HG03103 (cell line): ENCODE measurements around the gene ZNF714.

Experiments used
- ATAC-seq: cut with Tn5 transposase; IDR thresholded peaks from one replicate; pipeline ENCODE4 v1.9.1; 2021; ENCODE audit warnings: low read depth; ENCODE audit not compliant: unreplicated experiment

Gene ZNF714

DNA sequence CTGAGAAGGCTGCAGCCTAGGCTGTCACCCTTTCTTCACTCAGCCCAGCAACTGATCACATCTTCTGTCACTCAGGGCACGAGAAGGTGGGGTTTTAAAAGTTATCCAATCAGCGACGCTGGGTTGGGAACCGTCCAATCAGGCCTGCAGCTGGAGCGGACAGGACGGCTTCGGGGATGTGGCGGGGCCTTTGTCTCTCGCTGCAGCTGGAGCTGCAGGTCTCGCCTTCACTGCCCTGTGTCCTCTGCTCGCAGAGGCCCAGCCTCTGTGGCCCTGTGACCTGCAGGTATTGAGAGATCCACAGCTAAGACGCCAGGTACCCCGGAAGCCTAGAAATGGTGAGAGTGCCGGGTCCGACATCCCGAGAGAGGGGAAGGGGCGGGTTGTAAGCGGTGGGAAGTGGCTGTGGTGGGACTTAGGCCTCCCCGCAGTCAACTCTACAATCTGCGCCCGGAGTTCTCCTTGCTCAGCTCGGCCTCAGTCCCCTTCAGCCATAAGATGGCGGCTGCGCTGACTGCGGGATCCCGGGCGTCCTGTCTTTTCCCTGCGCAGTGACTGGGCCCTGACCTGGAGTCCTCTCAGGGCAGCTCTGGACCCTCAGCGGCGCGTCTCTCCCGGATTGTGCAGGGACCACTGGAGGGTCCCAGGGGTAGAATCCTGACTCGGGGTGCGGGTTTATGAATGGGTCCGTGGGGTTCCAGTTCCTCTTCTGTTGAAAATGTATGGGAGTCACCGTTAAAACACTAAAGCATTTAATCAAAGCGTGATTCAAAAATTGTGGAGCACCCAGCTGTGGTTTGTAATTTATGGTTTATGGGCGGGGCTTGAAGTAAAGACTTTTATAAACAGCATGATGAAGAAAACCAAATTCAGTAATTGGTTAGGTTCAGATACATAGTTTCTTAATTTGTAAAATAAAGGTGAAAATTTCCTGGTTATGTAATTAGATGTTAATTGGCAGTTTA lies at the start of gene ZNF714:
Gene ZNF714, plus strand, starts transcription at position 193 of the 965 bp plus-strand sequence. CDS start 16,066 bp downstream, outside the sequence.
- ATAC-seq = peak; percentile 95

DNA sequence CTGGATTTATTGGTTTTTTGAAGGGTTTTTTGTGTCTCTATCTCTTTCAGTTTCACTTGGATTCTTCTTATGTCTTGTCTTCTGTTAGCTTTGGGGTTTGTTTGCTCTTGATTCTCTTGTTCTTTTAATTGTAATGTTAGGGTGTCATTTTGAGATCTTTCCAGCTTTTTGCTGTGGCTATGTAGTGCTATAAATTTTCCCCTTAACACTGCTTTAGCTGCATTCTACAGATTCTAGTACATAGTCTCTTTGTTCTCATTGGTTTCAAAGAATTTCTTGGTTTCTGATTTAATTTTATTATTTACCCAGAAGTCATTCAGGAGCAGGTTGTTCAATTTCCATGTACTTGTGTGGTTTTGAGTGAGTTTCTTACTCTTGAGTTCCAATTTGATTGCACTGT lies 37.0 kb upstream of the ZNF714 start:
- no peak for ATAC-seq

DNA sequence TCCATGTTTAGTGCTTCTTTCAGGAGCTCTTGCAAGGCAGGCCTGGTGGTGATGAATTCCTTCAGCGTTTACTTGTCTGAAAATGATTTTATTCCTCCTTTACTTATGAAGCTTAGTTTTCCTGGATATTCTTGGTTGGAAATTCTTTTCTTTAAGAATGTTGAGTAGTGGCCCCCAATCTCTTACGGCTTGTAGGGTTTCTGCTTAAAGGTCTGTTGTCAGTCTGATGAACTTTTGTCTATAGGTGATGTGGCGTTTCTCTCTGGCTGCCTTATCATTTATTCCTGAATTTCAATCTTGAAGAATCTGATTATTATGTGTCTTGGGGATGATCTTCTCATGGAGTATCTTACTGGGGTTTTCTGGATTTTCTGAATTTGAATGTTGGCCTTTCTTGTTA lies 35.5 kb upstream of the ZNF714 start:
- ATAC-seq = no peak

DNA sequence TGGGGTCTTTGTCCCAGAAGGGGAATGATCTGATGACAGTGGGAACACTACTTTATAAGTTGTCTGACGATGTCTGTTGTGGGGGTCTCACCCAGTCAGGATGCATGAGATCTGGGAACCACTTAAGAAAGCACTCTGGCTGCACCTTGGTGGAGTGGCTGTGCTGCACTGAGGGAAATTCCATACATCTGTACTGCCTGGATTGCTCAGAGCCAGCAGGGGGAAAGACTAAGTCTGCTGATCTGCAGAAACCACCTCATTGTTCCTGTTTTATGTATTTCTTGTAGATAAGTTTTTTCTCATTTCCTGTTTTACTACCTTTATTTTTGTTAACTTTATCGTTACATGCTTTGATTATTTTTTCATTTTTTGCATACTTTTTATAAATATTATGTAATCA lies 34.3 kb upstream of the ZNF714 start:
- ATAC-seq = no peak

DNA sequence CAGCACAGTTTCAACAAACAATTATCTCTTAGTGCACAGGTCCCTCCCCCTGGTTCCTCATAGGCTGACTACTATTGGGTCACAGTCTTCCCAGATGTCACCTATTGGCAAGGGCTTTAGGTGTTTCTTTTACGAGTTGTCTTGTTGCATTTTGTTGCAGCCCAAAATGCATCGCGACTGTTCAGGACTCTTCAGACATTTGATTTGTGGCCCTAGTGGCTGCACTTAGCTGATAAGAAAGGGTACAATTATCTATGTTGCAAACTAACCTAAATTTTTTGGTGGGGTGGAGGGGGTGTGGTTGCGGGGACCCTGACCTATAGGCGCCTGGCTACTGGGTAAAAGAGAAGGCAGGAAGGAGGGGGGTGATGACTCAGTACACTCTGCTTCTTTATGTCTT lies 29.1 kb upstream of the ZNF714 start:
- no peak for ATAC-seq

DNA sequence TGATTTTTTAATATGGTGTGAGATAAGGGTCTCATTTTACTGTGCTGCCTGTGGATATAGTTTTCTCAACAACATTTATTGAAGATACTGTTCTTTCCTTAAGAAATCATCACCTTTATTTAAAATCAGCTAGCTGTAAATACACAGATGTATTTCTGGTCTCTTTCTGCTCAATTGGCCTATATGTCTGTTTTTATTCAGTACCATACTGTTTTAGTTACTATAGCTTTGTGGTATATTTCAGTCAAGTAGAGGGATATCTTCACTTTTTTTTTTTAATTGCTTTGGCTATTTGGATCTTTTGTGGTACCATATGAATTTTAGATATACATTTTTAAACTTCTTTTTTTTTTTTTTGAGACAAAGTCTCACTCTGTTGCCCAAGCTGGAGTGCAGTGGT lies 16.7 kb upstream of the ZNF714 start:
- ATAC-seq = no peak

DNA sequence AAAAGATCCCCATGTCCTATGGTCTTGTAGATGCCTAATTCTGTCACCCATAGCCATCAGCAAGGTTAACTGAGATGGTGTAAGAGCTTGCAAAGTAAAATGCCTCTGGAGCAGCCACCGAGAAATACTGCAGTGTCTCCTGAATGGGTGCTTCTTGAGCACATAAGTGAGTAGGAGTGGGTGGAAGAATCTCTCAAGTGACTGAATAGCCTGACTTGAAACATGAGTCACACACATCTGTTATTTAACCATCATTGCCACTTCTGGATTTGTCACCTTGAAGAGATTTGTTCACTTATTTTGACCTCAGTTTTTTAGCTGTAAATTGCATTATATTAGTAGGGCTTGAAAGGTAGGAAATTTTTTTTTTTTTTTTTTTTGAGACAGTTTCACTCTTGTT lies 2.3 kb downstream of the ZNF714 start:
- ATAC-seq = no peak

DNA sequence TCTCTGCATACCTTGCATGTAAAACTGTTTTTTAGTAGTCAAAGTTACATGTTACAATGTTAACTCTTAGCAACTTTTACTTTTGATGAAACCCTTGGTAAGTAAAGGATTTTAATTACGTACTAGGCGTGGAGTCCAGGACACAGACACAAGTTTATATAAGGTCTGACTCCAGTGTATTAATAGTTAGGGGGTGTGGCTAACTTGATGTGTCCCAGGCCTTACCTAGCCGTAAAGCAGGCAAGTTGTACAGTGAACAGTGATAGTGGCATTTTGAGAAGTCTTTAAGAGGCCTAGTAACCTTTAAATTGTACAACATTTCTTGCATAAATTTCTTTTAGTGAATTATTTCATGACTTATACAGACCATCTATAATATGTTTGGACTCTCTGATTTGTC lies 5.9 kb downstream of the ZNF714 start:
- ATAC-seq = no peak

DNA sequence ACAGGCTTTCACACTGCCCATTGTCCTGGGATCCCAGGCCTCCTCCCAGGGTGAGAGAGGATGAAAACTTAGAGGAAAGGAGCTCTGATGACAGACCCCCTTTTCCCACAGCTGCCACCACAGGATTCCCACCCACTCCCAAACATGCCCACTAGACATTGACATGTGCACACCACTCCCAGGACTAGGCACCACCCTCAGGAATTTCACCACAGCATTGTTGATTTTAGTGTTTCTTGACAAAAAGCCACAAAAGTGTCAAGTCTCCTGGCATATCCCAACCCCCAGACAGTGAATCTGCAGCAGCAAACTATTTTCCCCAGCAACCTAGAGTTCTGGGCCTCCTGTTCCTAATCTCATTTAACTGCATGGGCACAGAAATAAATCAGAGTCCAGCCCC lies 10.1 kb downstream of the ZNF714 start:
- no peak for ATAC-seq

DNA sequence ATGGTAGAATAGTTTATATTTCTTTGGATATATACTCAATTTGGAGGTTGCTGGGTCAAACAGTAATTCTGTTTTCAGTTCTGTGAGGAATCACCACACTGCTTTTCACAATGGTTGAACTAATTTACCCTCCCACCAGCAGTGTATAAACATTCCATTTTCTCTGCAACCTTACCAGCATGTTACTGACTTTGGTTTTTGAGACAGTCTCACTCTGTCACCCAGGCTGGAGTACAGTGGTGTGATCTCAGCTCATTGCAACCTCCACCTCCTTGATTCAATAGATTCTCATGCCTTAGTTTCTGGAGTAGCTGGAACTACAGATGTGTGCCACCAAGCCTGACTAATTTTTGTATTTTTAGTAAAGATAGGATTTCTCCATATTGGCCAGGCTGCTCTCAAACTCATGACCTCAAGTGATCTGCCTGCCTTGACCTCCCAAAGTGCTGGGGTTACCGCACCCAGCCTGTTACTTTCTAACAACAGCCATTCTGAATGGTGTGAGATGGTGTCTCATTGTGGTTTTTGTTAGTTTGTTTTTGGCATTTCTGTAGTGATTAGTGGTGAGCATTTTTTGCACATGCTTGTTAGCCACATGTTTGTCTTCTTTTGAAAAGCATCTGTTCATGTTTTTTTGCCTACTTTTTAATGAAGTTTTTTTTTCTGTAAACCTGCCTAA lies 12.5 kb downstream of the ZNF714 start:
- no peak for ATAC-seq

DNA sequence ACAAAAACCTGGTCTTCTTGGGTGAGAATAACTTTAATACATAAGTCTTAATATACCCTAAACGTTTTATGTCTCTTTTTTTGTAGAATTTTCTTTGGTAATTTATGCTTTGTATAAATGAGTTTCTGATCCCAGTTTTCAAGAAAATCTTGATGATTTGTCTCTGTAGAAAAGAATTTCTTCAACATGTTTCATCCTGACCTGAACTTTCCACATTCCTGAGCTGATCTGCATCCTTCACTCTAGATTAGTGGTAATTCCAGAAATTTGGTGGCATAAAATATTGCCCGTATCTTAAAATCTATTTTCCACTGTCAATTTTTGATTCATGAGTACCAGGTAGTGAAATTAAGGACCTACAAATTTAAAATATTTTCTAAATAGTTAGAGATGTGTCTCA lies 16.3 kb downstream of the ZNF714 start:
- ATAC-seq = no peak

DNA sequence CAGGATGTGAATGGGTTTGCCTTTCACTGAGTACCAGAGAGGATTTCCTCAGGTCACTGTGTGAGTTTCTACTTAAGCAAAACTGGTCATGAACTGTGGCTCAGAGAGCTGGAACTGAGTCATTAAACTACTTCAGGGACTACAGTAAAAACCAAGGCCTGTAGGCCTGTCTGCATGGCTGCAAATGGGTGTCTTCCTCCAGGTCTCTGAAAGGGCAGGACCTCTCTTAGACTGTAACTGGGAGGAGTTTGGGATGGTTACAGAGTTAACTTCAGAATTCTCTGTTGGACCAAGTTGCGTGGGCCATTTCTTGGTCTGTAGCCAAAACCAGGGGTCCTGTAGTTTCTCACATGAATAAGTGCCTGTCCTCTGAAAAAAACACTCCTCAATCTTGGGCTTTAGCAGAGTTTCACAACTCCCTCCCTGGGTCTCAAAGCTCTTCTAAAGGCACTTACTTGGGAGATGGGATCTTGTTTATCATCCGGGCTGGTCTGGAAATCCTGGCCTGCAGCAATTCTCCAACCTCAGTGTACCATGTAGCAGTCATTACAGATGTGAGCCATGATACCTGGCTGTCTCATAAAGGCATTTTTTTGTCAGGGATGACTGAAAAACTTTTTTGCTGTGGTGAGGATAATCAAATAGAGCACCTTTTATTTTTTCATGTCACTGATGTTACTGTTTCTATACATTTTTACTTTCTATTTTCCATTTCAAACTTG lies 19.7 kb downstream of the ZNF714 start:
- ATAC-seq = no peak

DNA sequence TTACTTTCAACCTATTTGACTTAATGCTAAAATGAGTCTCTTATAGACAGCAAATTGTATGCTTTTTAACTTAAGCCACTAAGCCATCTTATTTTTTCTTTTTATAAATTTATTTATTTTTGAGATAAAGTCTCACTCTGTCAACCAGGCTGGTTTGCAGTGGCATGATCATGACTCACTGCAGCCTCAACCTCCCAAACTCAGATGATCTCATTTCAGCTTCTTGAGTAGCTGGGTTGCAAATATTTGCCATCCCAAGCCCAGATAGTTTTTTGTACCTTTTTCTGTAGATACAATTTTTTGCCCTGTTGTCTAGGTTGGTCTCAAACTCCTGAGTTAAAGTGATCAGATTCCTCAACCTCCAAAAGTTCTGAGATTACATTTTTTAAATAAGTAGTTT lies 27.1 kb downstream of the ZNF714 start:
- ATAC-seq = no peak

DNA sequence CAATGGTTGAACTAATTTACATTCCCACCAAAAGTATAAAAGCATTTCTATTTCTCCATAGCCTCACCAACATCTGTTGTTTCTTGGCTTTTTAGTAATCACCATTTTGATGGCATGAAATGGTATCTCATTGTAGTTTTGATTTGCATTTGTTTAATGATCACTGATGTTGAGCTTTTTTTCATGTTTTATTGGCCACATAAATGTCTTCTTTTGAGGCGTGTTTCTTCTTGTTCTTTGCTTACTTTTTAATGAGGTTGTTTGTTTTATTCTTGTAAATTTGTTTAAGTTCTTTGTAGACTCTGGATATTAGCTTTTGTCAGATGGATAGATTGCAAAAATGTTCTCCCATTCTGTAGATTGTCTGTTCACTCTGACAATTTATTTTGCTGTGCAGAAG lies 28.2 kb downstream of the ZNF714 start:
- ATAC-seq = no peak

DNA sequence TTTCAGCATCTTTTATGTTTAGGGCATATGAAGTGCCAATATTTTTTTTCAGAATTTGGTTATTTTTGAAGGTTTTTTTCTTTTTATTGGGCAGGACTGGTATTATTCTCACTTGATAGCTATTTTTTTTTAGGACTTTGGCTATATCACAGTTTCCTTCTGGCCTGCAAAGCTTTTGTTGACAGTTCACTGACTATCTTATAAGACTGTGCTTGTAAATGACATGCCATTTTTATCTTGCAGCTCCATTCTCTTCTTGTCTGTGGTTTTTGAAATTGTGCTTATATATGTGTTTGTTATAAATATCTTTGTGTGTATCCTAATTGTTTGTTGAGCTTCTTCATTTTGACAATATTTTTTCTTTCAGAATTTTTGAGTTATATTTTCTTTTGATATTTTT lies 33.4 kb downstream of the ZNF714 start:
- no peak for ATAC-seq

DNA sequence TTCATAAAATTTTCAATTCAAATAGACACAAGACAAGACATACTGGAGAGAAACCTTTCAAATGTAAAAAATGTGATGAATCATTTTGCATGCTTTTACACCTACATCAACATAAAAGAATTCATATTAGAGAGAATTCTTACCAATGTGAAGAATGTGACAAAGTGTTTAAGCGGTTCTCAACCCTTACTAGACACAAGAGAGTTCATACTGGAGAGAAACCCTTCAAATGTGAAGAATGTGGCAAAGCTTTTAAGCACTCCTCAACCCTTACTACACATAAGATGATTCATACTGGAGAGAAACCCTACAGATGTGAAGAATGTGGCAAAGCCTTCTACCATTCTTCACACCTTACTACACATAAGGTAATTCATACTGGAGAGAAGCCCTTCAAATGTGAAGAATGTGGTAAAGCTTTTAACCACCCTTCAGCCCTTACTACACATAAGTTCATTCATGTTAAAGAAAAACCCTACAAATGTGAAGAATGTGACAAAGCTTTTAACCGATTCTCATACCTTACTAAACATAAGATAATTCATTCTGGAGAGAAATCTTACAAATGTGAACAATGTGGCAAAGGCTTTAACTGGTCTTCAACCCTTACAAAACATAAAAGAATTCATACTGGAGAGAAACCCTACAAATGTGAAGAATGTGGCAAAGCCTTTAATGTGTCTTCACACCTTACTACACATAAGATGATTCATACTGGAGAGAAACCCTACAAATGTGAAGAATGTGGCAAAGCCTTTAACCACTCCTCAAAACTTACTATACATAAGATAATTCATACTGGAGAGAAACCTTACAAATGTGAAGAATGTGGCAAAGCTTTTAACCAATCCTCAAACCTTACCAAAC lies 35.3 kb downstream of the ZNF714 start:
- ATAC-seq = no peak

DNA sequence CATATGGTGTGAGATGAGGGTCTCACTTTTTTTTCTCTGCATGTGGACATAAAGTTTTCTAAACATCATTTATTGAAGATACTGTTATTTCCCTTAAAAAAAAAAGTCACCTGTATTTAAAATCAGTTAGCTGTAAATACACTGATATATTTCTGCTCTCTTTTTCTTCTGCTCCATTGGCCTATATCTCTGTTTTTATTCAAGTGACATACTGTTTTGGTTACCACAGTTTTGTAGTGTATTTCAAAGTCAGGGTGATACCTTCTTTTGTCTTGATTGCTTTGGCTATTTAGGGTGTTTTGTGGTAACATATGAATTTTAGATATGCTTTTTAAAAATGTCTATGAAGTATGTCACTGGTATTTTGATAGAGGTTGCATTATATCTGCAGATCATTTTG lies 44.1 kb downstream of the ZNF714 start:
- no peak for ATAC-seq

DNA sequence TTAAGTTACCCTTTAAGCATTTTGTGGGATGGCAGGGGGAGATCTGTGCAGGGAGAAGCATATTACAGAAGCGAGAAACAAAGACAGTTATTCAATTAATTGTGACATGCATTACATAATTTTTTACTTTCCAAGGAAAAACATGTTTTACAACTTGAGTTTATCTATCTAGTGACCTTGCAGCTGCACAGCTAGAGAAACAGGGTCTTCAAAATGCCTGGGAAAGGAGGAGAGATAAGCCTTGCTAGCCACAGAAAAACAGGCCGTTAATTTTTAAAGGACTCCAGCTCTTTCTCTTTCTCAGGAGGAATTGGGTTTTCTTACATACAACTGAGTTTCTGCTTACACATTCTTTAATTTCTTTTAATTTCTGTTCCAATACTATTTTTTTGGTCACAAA lies 45.0 kb downstream of the ZNF714 start:
- no peak for ATAC-seq

DNA sequence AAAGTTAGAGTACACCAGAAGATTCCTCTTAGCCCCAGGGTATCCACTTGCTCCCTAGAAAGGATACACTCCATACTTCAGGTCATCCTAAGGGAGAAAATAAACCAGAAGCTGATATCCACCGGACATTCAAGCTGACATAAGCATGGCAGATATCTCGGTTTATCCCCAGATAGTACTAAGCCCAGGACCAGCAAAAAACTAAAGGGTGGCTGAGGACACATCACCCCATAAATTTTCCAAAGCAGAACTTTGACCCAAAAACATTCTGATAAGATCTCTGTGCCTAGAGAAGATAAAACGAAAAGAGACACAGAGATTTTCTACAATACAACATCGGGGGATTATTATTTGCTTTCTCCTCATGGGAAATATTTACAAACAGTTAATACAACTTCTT lies 45.9 kb downstream of the ZNF714 start:
- ATAC-seq = no peak
